ENCODE results near the gene KISS1. TPM values are rescaled to one million over a fixed set of nuclear protein-coding genes. Genes with fewer than 3 reads are reported as not detected.

The KISS1 gene
- total RNA-seq, 1 donor from 2014 or later, result 2.7 TPM

GRCh38 chr1:204198348-204199340, 2.4 kb upstream of the KISS1 start:
- Mint-ChIP-seq H3K27ac (ENCODE audit: unreplicated experiment) (peak overlapping the region; percentile 94), H3K4me3 (ENCODE audit: unreplicated experiment) (peak overlapping the region; percentile 34), H3K4me1 (ENCODE audit: low read depth, unreplicated experiment) (peaks cover 37% of the 10 kb centered on the region), H3K36me3 (ENCODE audit: low read depth, unreplicated experiment) (peaks cover 2% of the 10 kb centered on the region), H3K9me3 (ENCODE audit: unreplicated experiment) (peaks cover 3% of the 10 kb centered on the region), H3K27me3 (ENCODE audit: low read depth, unreplicated experiment) (peaks cover 6% of the 10 kb centered on the region)
- no peaks in the 10 kb centered on the region for H3K36me3 ChIP-seq (ENCODE audit: insufficient read depth, low read length)
- no peaks in the 10 kb centered on the region for H3K9me3 ChIP-seq (ENCODE audit: insufficient read depth, low read depth, low read length)
- peaks cover 39% of the 10 kb centered on the region for H3K4me1 ChIP-seq (ENCODE audit: insufficient read depth, low read length)
- no peaks in the 10 kb centered on the region for H3K79me2 ChIP-seq (ENCODE audit: insufficient read depth, low read length)
- peak overlapping the region; percentile 18 for H3K4me3 ChIP-seq (ENCODE audit: insufficient read depth, low read depth, low read length)
- peak overlapping the region; percentile 68 for H3K9ac ChIP-seq (ENCODE audit: low read length)
- no peaks in the 10 kb centered on the region for H3K27me3 ChIP-seq (ENCODE audit: insufficient read depth, low read length)
- H3K27ac ChIP-seq (ENCODE audit: low read depth, low read length), result peak overlapping the region; percentile 77
- no peak for FAIRE-seq
- H3K4me2 ChIP-seq (ENCODE audit: low read length), result peak overlapping the region; percentile 74
- TF ChIP-seq EZH2 (IDR thresholded peaks at IDR 0.05; ENCODE audit: insufficient read depth, low read length) (no peak), CTCF (IDR thresholded peaks at IDR 0.05; ENCODE audit: insufficient read depth, low read depth, low read length) (no peak)
- no peaks in the 10 kb centered on the region for H4K20me1 ChIP-seq (ENCODE audit: insufficient read depth, low read length)
- DNase-seq (ENCODE audit: low read depth), result peak; percentile 81
- H2AFZ ChIP-seq (ENCODE audit: low read depth, low read length), result peak overlapping the region; percentile 39

GRCh38 chr1:204197068-204197467, 777 bp upstream of the KISS1 start:
- Histone ChIP-seq H3K36me3 (ENCODE audit: insufficient read depth, low read length) (no peaks in the 10 kb centered on the region), H3K27ac (ENCODE audit: low read depth, low read length) (peak overlapping the region; percentile 51), H3K4me2 (ENCODE audit: low read length) (no peak overlapping the region), H3K79me2 (ENCODE audit: insufficient read depth, low read length) (no peaks in the 10 kb centered on the region), H3K4me3 (ENCODE audit: insufficient read depth, low read depth, low read length) (no peak overlapping the region), H3K4me1 (ENCODE audit: insufficient read depth, low read length) (peaks cover 39% of the 10 kb centered on the region), H4K20me1 (ENCODE audit: insufficient read depth, low read length) (no peaks in the 10 kb centered on the region), H3K9ac (ENCODE audit: low read length) (peak overlapping the region; percentile 63), H3K27me3 (ENCODE audit: insufficient read depth, low read length) (peaks cover 3% of the 10 kb centered on the region), H3K9me3 (ENCODE audit: insufficient read depth, low read depth, low read length) (no peaks in the 10 kb centered on the region), H2AFZ (ENCODE audit: low read depth, low read length) (peak overlapping the region; percentile 69)
- Mint-ChIP-seq H3K4me3 (ENCODE audit: unreplicated experiment) (no peak overlapping the region), H3K27me3 (ENCODE audit: low read depth, unreplicated experiment) (peaks cover 15% of the 10 kb centered on the region), H3K9me3 (ENCODE audit: unreplicated experiment) (peaks cover 3% of the 10 kb centered on the region), H3K27ac (ENCODE audit: unreplicated experiment) (peak overlapping the region; percentile 96), H3K4me1 (ENCODE audit: low read depth, unreplicated experiment) (peaks cover 37% of the 10 kb centered on the region), H3K36me3 (ENCODE audit: low read depth, unreplicated experiment) (peaks cover 2% of the 10 kb centered on the region)
- DNase-seq (ENCODE audit: low read depth) (no peak), FAIRE-seq (no peak)
- TF ChIP-seq EZH2 (IDR thresholded peaks at IDR 0.05; ENCODE audit: insufficient read depth, low read length), result no peak
- no peak for TF ChIP-seq CTCF (IDR thresholded peaks at IDR 0.05; ENCODE audit: insufficient read depth, low read depth, low read length)

Measured in astrocyte (in vitro differentiated cells and primary cell).